ENCODE results near the gene ERC2.
"Not testable (repeated sequence)": the region's sequence is repeated elsewhere in the genome, so short reads cannot be mapped to it uniquely, and the experiment has no call there.

The ERC2 gene

GRCh38 chr3:56468184-56469106 is at the start of gene ERC2:
Gene ERC2, minus strand, starts transcription at chr3:56468467.
- H3K4me3 ChIP-seq (ENCODE audit: low read depth, low read length) = peak within 1 kb of the TSS; percentile 52
- TF ChIP-seq, protein P1, sequence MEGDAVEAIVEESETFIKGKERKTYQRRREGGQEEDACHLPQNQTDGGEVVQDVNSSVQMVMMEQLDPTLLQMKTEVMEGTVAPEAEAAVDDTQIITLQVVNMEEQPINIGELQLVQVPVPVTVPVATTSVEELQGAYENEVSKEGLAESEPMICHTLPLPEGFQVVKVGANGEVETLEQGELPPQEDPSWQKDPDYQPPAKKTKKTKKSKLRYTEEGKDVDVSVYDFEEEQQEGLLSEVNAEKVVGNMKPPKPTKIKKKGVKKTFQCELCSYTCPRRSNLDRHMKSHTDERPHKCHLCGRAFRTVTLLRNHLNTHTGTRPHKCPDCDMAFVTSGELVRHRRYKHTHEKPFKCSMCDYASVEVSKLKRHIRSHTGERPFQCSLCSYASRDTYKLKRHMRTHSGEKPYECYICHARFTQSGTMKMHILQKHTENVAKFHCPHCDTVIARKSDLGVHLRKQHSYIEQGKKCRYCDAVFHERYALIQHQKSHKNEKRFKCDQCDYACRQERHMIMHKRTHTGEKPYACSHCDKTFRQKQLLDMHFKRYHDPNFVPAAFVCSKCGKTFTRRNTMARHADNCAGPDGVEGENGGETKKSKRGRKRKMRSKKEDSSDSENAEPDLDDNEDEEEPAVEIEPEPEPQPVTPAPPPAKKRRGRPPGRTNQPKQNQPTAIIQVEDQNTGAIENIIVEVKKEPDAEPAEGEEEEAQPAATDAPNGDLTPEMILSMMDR (IDR thresholded peaks at IDR 0.05; ENCODE audit: control insufficient read depth, extremely low read depth, insufficient read depth) = peak; percentile 32
- DNase-seq (ENCODE audit: low read depth) = peak; percentile 3

DNA sequence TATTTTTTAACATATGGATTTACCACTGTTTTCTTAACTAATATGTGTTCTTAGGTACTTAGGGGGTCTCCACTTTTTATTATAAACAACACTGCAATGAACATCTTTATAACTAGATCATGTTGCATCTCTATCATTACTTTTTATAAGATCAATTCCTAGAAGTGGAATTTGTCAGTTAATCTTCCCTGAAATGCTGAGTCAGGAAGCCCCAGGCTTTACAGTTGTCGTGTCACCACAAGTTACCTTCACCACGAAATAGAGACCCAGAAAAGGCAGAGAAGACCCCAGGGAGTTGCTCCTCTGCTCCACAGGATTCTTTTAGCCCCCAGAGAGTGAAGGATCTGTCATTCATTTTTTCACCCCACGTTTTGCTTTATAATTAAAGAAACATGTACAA is 34.5 kb upstream of the ERC2 start:
- TF ChIP-seq, protein P1 (IDR thresholded peaks at IDR 0.05; ENCODE audit: control insufficient read depth, extremely low read depth, insufficient read depth) = no peak
- no peak for DNase-seq (ENCODE audit: low read depth)
- H3K4me3 ChIP-seq (ENCODE audit: low read depth, low read length) = no peak overlapping the region

DNA sequence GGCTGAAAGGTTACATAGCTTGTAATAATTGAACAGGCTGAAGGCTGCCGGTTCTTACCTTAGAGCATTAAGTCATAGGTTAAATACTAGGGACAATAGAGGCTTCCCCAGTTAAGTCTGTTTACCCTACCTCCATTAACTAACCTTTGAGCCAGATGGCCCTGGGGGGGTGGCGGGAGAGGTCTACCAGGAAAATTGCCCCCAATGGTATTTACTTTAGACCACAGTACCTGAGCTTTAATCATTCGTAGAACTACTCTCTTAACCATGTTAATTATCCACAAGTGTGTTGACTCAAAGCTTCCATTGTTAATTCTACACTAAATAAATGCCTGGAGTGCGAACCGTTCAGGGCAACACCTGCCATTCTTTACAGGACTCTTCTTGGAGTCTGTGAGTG is 28.1 kb upstream of the ERC2 start:
- not testable (repeated sequence) for DNase-seq (ENCODE audit: low read depth)

GRCh38 chr3:56494679-56495322 is 26.5 kb upstream of the ERC2 start:
- DNase-seq (ENCODE audit: low read depth) = peak; percentile 75
- TF ChIP-seq, protein P1 (IDR thresholded peaks at IDR 0.05; ENCODE audit: control insufficient read depth, extremely low read depth, insufficient read depth) = peak; percentile 77

More for the DNA sequence above, 28.1 kb upstream of the ERC2 start:
- H3K4me3 ChIP-seq (ENCODE audit: low read depth, low read length) = not testable (repeated sequence)

GRCh38 chr3:56491566-56491965 is 23.3 kb upstream of the ERC2 start:
- TF ChIP-seq, protein P1 (IDR thresholded peaks at IDR 0.05; ENCODE audit: control insufficient read depth, extremely low read depth, insufficient read depth) = no peak
- DNase-seq (ENCODE audit: low read depth) = no peak
- H3K4me3 ChIP-seq (ENCODE audit: low read depth, low read length) = no peak overlapping the region

More at GRCh38 chr3:56494679-56495322, 26.5 kb upstream of the ERC2 start:
- H3K4me3 ChIP-seq (ENCODE audit: low read depth, low read length) = no peak overlapping the region

- TF ChIP-seq, protein P1 (IDR thresholded peaks at IDR 0.05; ENCODE audit: control insufficient read depth, extremely low read depth, insufficient read depth) = no peak
- no peak overlapping the region for H3K4me3 ChIP-seq (ENCODE audit: low read depth, low read length)
- no peak for DNase-seq (ENCODE audit: low read depth)
Observed at GRCh38 chr3:56488812-56489600, 20.7 kb upstream of the ERC2 start.

All from LNCaP clone FGC (cell line).